Esophagus muscularis mucosa (tissue), 4 donors: ENCODE data around the gene TTC39B. TPM values are rescaled to one million over a fixed set of nuclear protein-coding genes. Genes with fewer than 3 reads are reported as not detected.
"Not testable (repeated sequence)": the region's sequence is repeated elsewhere in the genome, so short reads cannot be mapped to it uniquely, and the experiment has no call there.

Experiments used
- DNase-seq: peaks from one replicate; pipeline ENCODE4 v3.0.0-alpha.2; 2017; ENCODE audit errors: extremely low spot score
- H3K27ac ChIP-seq, 4 donors: fragments of 200-600 bp; sonication (generic); replicated peaks in 1 of 4; 1 replicate in 3 of 4; 2 replicates in 1 of 4; pipeline ENCODE4 v1.5.1; 2016 to 2019; ENCODE audit warnings: mild to moderate bottlenecking in 1 of 4
- H3K27me3 ChIP-seq, 4 donors: fragments of 200-600 bp; sonication (generic); one replicate each; pipeline versions ENCODE4 v1.5.1 to v1.6.0; 2016 to 2019
- H3K36me3 ChIP-seq, 4 donors: fragments of 200-600 bp; sonication (generic); one replicate each; pipeline ENCODE4 v1.5.1; 2016 to 2019
- H3K4me1 ChIP-seq, 4 donors: fragments of 200-600 bp; sonication (generic); one replicate each; pipeline ENCODE4 v1.5.1; 2016 to 2019
- H3K4me3 ChIP-seq, 4 donors: fragments of 200-600 bp; sonication (generic); 1 replicate in 2 of 4; 2 replicates in 2 of 4; pipeline ENCODE4 v1.5.1; 2016 to 2019; ENCODE audit warnings: mild to moderate bottlenecking in 4 of 4, moderate library complexity in 1 of 4
- H3K9me3 ChIP-seq, 4 donors: fragments of 200-600 bp; sonication (generic); 1 replicate in 3 of 4; 2 replicates in 1 of 4; pipeline ENCODE4 v1.5.1; 2016 to 2019
- CTCF ChIP-seq, 3 experiments: fragments of 200-600 bp in 2 of 3; fragments of 450-650 bp in 1 of 3; sonication (generic) in 2 of 3; IDR thresholded peaks; one replicate each; pipeline ENCODE4 v1.5.1; 2017 to 2019; ENCODE audit warnings: antibody characterized with exemption in 3 of 3, mild to moderate bottlenecking in 2 of 3, moderate library complexity in 1 of 3
- EP300 ChIP-seq: sonication (generic); formaldehyde crosslinking; IDR thresholded peaks from one replicate; pipeline ENCODE4 v1.6.1; 2017; ENCODE audit warnings: antibody characterized with exemption
- POLR2A ChIP-seq: fragments of 450-650 bp; IDR thresholded peaks from one replicate; pipeline ENCODE4 v1.6.1; 2017; ENCODE audit warnings: antibody characterized with exemption, moderate library complexity, mild to moderate bottlenecking, low read depth
- POLR2AphosphoS5 ChIP-seq, 2 donors: sonication (generic); formaldehyde crosslinking; IDR thresholded peaks; one replicate each; pipeline ENCODE4 v1.6.1; 2017; ENCODE audit warnings: antibody characterized with exemption in 2 of 2
- WGBS: methylation state at CpG from one replicate; pipeline ENCODE4 v1.1.5; 2018; 5-methylcytosine and 5-hydroxymethylcytosine counted together
- intact Hi-C: fragments of 100-400 bp; cut with DNase I; formaldehyde crosslinking; loops from one replicate; pipeline ENCODE4 v1.15.1; 2023
- total RNA-seq, 4 donors: library from RNA; depleted of rRNA; stranded (reverse); fragments of >200 nt; gene quantifications; one replicate each; pipeline versions ENCODE4 v1.1.0 to v1.2.1, GENCODE V29; 2016

Gene TTC39B
- total RNA-seq, 4 donors from 2014 or later, result 8.3 to 13.4 (median 10.9) TPM

DNA sequence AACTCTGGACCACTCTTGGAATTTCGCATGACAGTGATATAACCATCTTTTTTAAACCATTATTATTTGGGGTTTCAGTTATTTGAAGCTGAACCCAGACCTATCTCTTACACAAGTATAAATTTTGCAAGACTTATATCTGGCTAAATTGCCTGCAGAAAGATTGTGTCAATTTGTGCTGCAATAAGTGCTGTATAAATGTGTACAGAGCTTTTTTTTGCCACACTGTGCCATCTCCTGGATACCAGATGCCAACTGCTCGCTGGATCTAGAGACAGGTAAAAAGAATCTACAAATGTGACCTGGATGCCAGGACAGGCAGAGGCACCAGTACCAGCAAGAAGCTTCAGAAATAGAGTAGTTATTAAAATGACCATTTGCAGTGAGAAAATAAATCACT lies 25.9 kb upstream of the TTC39B start:
- intact Hi-C loops, result no loop called here

DNA sequence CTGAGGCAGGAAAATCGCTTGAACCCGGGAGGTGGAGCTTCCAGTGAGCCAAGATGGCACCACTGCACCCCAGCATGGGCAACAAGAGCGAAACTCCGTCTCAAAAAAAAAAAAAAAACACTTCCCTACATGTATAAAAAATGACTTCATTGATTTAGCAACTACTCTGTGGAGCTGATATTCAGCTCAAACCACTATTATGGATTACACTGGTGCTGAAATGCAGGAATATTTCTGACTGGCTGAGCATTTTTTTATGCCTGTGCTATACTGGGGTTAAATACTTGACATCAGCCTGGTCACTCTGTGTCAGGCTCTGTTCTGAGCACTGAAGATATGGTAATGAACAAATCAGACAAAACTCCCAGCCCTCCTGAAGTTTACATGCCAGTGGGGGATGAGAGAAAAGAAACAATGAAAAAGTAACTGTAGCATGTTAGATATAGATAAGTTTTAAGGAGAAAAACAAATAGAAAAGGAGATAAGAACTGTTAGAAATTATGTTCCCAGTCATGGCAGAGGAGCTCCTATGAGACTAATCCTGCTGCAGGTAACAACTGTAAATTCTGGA lies 22.6 kb upstream of the TTC39B start:
- Histone ChIP-seq H3K4me3 (no peak overlapping the region), H3K9me3 (no peaks in the 10 kb centered on the region), H3K4me1 (no peaks in the 10 kb centered on the region), H3K27ac (no peak overlapping the region), H3K36me3 (no peaks in the 10 kb centered on the region), H3K27me3 (no peaks in the 10 kb centered on the region)
- TF ChIP-seq POLR2AphosphoS5 (IDR thresholded peaks at IDR 0.05) (no peak), CTCF (IDR thresholded peaks at IDR 0.05) (no peak), EP300 (no peak), POLR2A (no peak)
- no peak for DNase-seq
- intact Hi-C loops, result no loop called here
- 86% methylated on average over 4 of the region's 4 CpGs for WGBS

More for the DNA sequence above, 25.9 kb upstream of the TTC39B start:
- DNase-seq, result no peak
- no peaks in the 10 kb centered on the region for H3K9me3 ChIP-seq
- TF ChIP-seq POLR2AphosphoS5 (IDR thresholded peaks at IDR 0.05), result no peak
- no peak for TF ChIP-seq POLR2A
- TF ChIP-seq CTCF (IDR thresholded peaks at IDR 0.05), result no peak
- no peak for TF ChIP-seq EP300
- H3K27me3 ChIP-seq, result no peaks in the 10 kb centered on the region
- H3K27ac ChIP-seq, result no peak overlapping the region
- H3K4me3 ChIP-seq, result no peak overlapping the region
- 71% methylated on average over 2 of the region's 2 CpGs for WGBS
- H3K4me1 ChIP-seq, result no peaks in the 10 kb centered on the region
- H3K36me3 ChIP-seq, result no peaks in the 10 kb centered on the region

DNA sequence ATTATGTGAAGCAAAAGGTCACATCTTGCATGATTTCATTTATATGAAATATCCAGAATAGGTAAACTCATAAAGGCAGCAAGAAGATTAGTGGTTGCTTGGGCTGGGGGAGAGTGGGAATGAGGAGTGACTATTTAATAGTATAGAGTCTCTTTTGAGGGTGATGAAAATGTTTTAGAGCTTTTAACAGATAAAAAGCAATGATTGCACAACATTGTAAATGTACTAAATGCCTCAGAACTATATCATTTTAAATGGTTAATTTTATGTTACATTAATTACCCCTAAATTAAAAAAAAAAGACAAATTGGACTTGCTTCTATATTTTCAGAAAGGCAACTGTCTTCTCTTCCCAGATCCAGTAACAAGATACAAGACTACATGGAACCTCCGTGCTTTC lies 21.9 kb upstream of the TTC39B start:
- Histone ChIP-seq H3K27me3 (no peaks in the 10 kb centered on the region), H3K36me3 (no peaks in the 10 kb centered on the region), H3K4me3 (no peak overlapping the region), H3K9me3 (no peaks in the 10 kb centered on the region), H3K27ac (no peak overlapping the region), H3K4me1 (no peaks in the 10 kb centered on the region)
- TF ChIP-seq EP300 (no peak), POLR2AphosphoS5 (IDR thresholded peaks at IDR 0.05) (no peak), CTCF (IDR thresholded peaks at IDR 0.05) (no peak), POLR2A (no peak)
- intact Hi-C loops, result no loop called here
- WGBS, result 95% methylated on average over 1 of the region's 1 CpG
- no peak for DNase-seq

DNA sequence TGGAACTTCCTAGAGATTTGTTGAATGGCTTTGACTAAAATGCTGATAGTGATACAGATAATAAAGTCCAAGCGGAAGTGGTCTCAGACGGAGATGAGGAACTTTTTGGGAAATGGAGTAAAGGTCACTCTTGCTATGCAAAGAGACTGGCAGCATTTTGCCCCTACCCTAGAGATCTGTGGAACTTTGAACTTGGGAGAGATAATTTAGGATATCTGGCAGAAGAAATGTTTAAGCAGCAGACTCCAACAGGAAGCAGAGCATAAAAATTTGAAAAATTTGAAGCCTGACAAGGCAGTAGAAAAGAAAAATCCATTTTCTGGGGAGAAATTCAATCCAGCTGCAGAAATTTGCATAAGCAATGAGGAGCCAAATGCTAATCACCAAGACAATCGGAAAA lies 15.7 kb upstream of the TTC39B start:
- intact Hi-C loops, DNase-seq, H3K4me1 ChIP-seq, H3K27me3 ChIP-seq, H3K36me3 ChIP-seq, H3K4me3 ChIP-seq, H3K27ac ChIP-seq, H3K9me3 ChIP-seq: not testable (repeated sequence)
- 83% methylated on average over 3 of the region's 3 CpGs for WGBS

DNA sequence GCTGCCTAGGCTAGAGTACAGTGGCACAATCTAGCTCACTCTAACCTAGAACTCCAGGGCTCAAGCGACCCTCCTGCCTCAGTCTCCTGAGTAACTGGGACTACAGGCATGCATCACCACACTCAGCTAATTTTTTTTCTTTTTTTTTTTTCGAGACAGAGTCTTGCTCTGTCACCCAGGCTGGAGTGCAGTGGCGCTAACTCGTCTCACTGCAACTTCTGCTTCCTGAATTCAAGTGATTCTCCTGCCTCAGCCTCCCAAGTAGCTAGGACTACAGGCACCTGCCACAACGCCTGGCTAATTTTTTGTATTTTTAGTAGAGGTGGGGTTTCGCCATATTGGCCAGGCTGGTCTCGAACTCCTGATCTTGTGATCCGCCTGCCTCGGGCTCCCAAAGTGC lies 12.6 kb upstream of the TTC39B start:
- H3K27ac ChIP-seq, DNase-seq, H3K9me3 ChIP-seq, H3K4me1 ChIP-seq, H3K4me3 ChIP-seq, H3K36me3 ChIP-seq, H3K27me3 ChIP-seq, intact Hi-C loops: not testable (repeated sequence)
- WGBS, result 88% methylated on average over 9 of the region's 9 CpGs

DNA sequence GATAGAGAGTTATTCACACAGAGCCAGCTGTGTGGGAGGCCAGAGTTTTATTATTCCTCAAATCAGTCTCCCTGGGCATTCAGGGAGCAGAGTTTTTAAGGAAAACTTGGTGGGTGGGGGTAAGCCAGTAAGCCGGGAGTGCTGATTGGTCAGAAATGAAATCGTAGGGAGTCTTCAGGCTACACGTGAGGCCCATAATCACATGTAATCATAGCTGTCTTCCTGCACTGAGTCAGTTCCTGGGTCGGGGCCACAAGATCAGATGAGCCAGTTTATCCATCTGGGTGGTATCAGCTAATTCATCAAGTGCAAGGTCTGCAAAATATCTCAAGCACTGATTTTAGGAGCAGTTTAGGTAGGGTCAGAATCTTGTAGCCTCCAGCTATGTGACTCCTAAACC lies 10.8 kb upstream of the TTC39B start:
- intact Hi-C loops, result no loop called here
- Histone ChIP-seq H3K27me3 (no peaks in the 10 kb centered on the region), H3K4me1 (no peaks in the 10 kb centered on the region), H3K4me3 (no peak overlapping the region), H3K9me3 (no peaks in the 10 kb centered on the region), H3K36me3 (no peaks in the 10 kb centered on the region), H3K27ac (no peak overlapping the region)
- WGBS, result 75% methylated on average over 4 of the region's 4 CpGs
- TF ChIP-seq POLR2A (no peak), EP300 (no peak), CTCF (IDR thresholded peaks at IDR 0.05) (no peak), POLR2AphosphoS5 (IDR thresholded peaks at IDR 0.05) (no peak)
- no peak for DNase-seq
